HepG2 (cell line): Measurements from ENCODE around the gene GPHN. TPM values are rescaled to one million over a fixed set of nuclear protein-coding genes. Genes with fewer than 3 reads are reported as not detected.

Experiments used
- ATAC-seq: fragments of 200-7000 bp; cut with Tn5 transposase; 3 replicates; pipeline ENCODE4 v1.9.1; 2020; ENCODE audit warnings: mild to moderate bottlenecking, moderate library complexity
- BruUV-seq: library from RNA; stranded (reverse); fragments of 400-500 nt; replicated peaks from 2 replicates; lab custom pipeline; 2021; lab: Mats Ljungman, UMichigan
- CTCF ChIA-PET: fragments of 300-600 bp; formaldehyde crosslinking; extraction: SDS; loops from one replicate; lab custom pipeline; 2021; ENCODE audit warnings: low total read pairs, inconsistent platforms, low intra/inter-chr PET ratio; lab: Yijun Ruan, JAX
- POLR2A ChIA-PET: fragments of 350-600 bp; sonication (Branson Sonifier 250); formaldehyde crosslinking; loops from one replicate; lab custom pipeline; 2020; ENCODE audit warnings: antibody characterized with exemption, inconsistent platforms; lab: Yijun Ruan, JAX
- DNase-seq: peaks from one replicate; pipeline ENCODE4 v3.0.0-alpha.2; 2015; ENCODE audit warnings: low spot score
- FAIRE-seq: peaks from 3 replicates; lab custom pipeline; 2011; peaks lifted over from hg19 to GRCh38; lab: Jason Lieb, UNC
- H2AFZ ChIP-seq: one replicate; pipeline ENCODE4 v1.6.1; 2011; ENCODE audit warnings: low read length, inconsistent platforms
- H3K27ac ChIP-seq: fragments of 300-600 bp; 3 replicates; pipeline ENCODE4 v1.8.0; 2011; ENCODE audit warnings: mixed run types, mild to moderate bottlenecking, mixed read lengths, low read length, inconsistent platforms; ENCODE audit not compliant: insufficient read depth; ENCODE audit errors: extremely low read length
- H3K27me3 ChIP-seq, 2 experiments: fragments of 200-600 bp in 1 of 2; 2 replicates in 1 of 2; 3 replicates in 1 of 2; pipeline versions ENCODE4 v1.6.0 to v1.8.0; 2011; ENCODE audit warnings: low read length in 2 of 2, mild to moderate bottlenecking in 2 of 2, moderate library complexity in 2 of 2, inconsistent platforms in 1 of 2; ENCODE audit not compliant: insufficient read depth in 2 of 2, control insufficient read depth in 1 of 2
- H3K36me3 ChIP-seq, 2 experiments: fragments of 200-600 bp in 1 of 2; replicated peaks in 1 of 2; 2 replicates in 1 of 2; 3 replicates in 1 of 2; pipeline versions ENCODE4 v1.5.1 to v1.8.0; 2011; ENCODE audit warnings: low read length in 2 of 2, inconsistent platforms in 1 of 2; ENCODE audit not compliant: insufficient read depth in 2 of 2, control insufficient read depth in 1 of 2
- H3K4me1 ChIP-seq: 2 replicates; pipeline ENCODE4 v1.5.1; 2012; ENCODE audit warnings: low read length, inconsistent platforms; ENCODE audit not compliant: insufficient read depth
- H3K4me2 ChIP-seq: 2 replicates; pipeline ENCODE4 v1.6.0; 2011; ENCODE audit warnings: low read depth, low read length, inconsistent platforms
- H3K4me3 ChIP-seq, 3 experiments: fragments of 200-600 bp in 1 of 3; sonication (generic), shearing (Covaris generic) in 1 of 3; replicated peaks in 1 of 3; 2 replicates each; pipeline ENCODE4 v1.5.1; 2011 to 2016; ENCODE audit warnings: low read length in 3 of 3, inconsistent platforms in 2 of 3, low read depth in 2 of 3, mild to moderate bottlenecking in 2 of 3, control low read depth in 1 of 3, mixed read lengths in 1 of 3; ENCODE audit not compliant: insufficient read depth in 1 of 3
- H3K79me2 ChIP-seq: one replicate; pipeline ENCODE4 v1.6.1; 2011; ENCODE audit warnings: low read length, inconsistent platforms; ENCODE audit not compliant: insufficient read depth
- H3K9ac ChIP-seq: 2 replicates; pipeline ENCODE4 v1.6.0; 2011; ENCODE audit warnings: mild to moderate bottlenecking, low read depth, low read length, inconsistent platforms; ENCODE audit not compliant: insufficient read depth
- H3K9me3 ChIP-seq: 2 replicates; pipeline ENCODE4 v1.5.1; 2012; ENCODE audit warnings: mild to moderate bottlenecking, low read length
- H4K20me1 ChIP-seq: 2 replicates; pipeline ENCODE4 v1.6.0; 2011; ENCODE audit warnings: inconsistent platforms, mild to moderate bottlenecking, low read length, moderate library complexity; ENCODE audit not compliant: insufficient read depth
- CEBPB ChIP-seq: IDR thresholded peaks from 2 replicates; pipeline ENCODE4 v1.6.1; 2011; ENCODE audit warnings: low read depth, low read length, improper control_type of control experiment, borderline replicate concordance
- FOXP1 ChIP-seq, 2 experiments: fragments of 450-650 bp in 1 of 2; IDR thresholded peaks; 2 replicates each; pipeline ENCODE4 v1.6.1; 2017 to 2018; ENCODE audit warnings: antibody characterized with exemption in 1 of 2
- GATAD2A ChIP-seq: IDR thresholded peaks from 2 replicates; pipeline ENCODE4 v1.6.1; 2016
- HOXA9 ChIP-seq: sonication (generic); formaldehyde crosslinking; IDR thresholded peaks from 2 replicates; pipeline ENCODE4 v1.8.1; 2022; ENCODE audit warnings: missing genetic modification reagents, mild to moderate bottlenecking, moderate library complexity, borderline replicate concordance
- SATB2 ChIP-seq: sonication (generic); formaldehyde crosslinking; IDR thresholded peaks from 2 replicates; pipeline ENCODE4 v1.5.0; 2020; ENCODE audit warnings: missing genetic modification reagents
- TBX2 ChIP-seq: sonication (generic); formaldehyde crosslinking; IDR thresholded peaks from 2 replicates; pipeline ENCODE4 v1.5.0; 2020; ENCODE audit warnings: missing genetic modification reagents, mild to moderate bottlenecking, borderline replicate concordance
- TCF7 ChIP-seq: sonication (generic); IDR thresholded peaks from 2 replicates; pipeline ENCODE4 v1.6.1; 2016; ENCODE audit warnings: antibody characterized with exemption, low read depth
- ZBTB7B ChIP-seq: sonication (generic); formaldehyde crosslinking; IDR thresholded peaks from 2 replicates; pipeline ENCODE4 v1.4.0; 2020; ENCODE audit warnings: missing genetic modification reagents
- ZMYM4 ChIP-seq: sonication (generic); formaldehyde crosslinking; IDR thresholded peaks from 2 replicates; pipeline ENCODE4 v1.8.1; 2023; ENCODE audit warnings: mild to moderate bottlenecking, missing genetic modification reagents
- ZNF589 ChIP-seq: sonication (generic); formaldehyde crosslinking; conservative IDR thresholded peaks from 2 replicates; pipeline ENCODE4 v1.8.0; 2022; ENCODE audit warnings: mild to moderate bottlenecking, moderate library complexity, missing genetic modification reagents
- ZSCAN5A ChIP-seq: sonication (generic); formaldehyde crosslinking; IDR thresholded peaks from 2 replicates; pipeline ENCODE4 v1.8.0; 2022; ENCODE audit warnings: mild to moderate bottlenecking, missing genetic modification reagents, borderline replicate concordance
- WGBS: methylation state at CpG from one replicate; pipeline ENCODE4 v1.1.6; 2017; ENCODE audit warnings: low lambda C conversion rate; 5-methylcytosine and 5-hydroxymethylcytosine counted together
- in situ Hi-C: cut with HindIII; loops from 2 replicates; pipeline ENCODE4 v1.10.0; 2017; ENCODE audit warnings: low pct_unique_long_range_greater_than_20kb; ENCODE audit not compliant: extremely low pct_ligation_motif_present
- intact Hi-C: fragments of 100-400 bp; cut with micrococcal nuclease; formaldehyde crosslinking; loops from one replicate; pipeline ENCODE4 v1.10.0; 2022; ENCODE audit not compliant: unreplicated experiment
- polyA plus RNA-seq, 8 experiments: library from polyadenylated mRNA; depleted of rRNA in 3 of 8; stranded (reverse) in 7 of 8; unstranded in 1 of 8; fragments of >200 nt; fragmentation: Illumina TruSeq in 4 of 8; extraction: Trizol in 4 of 8; gene quantifications; 2 replicates each; pipeline versions ENCODE4 v1.2.1 to v1.2.3, GENCODE V29; 2011 to 2016; ENCODE audit warnings: low read depth in 4 of 8, missing spikeins in 1 of 8, mixed read lengths in 1 of 8; ENCODE audit not compliant: insufficient read depth in 1 of 8
- total RNA-seq, 5 experiments: library from RNA; depleted of rRNA; stranded (reverse); fragments of >200 nt; fragmentation: Illumina TruSeq; extraction: Trizol; gene quantifications; 2 replicates each; pipeline ENCODE4 v1.2.3, GENCODE V29; 2016; ENCODE audit warnings: low read depth in 1 of 5
- TF ChIP-seq, protein P1 (sequence below): sonication (generic); formaldehyde crosslinking; IDR thresholded peaks from 2 replicates; pipeline ENCODE4 v1.9.0; 2021; ENCODE audit warnings: missing genetic modification reagents, borderline replicate concordance

Gene GPHN
- total and polyA plus RNA-seq, 2 of the 13 experiments (the other 11 are each of a cell fraction or from before 2014, with no cell fraction given): 12.7 to 19.2 TPM

- TF ChIP-seq HOXA9 (CRISPR knock-in tag): no peak
- peak; percentile 61; the same call in 1 of the 2 replicates for TF ChIP-seq TBX2
- peak; percentile 51; the same call in 1 of the 2 replicates for TF ChIP-seq SATB2
- TF ChIP-seq ZNF589 (CRISPR knock-in tag): no peak
- 0 out of 2 replicates have a peak, but pooled peaks have one; percentile 15 for TF ChIP-seq ZMYM4 (CRISPR knock-in tag)
- no peak for TF ChIP-seq FOXP1 (IDR thresholded peaks at IDR 0.05)
- peak; percentile 26; the same call in 1 of the 2 replicates for TF ChIP-seq FOXP1 (CRISPR knock-in tag; IDR thresholded peaks at IDR 0.05)
- peak; percentile 68 for TF ChIP-seq TCF7
- TF ChIP-seq GATAD2A (CRISPR knock-in tag): peak; percentile 53
Observed at GRCh38 chr14:66918527-66918926, 410.6 kb downstream of the GPHN start (continued).

GRCh38 chr14:66920196-66920595 is 412.2 kb downstream of the GPHN start:
- Histone ChIP-seq H3K4me3 (no peak overlapping the region), H3K79me2 (no peaks in the 10 kb centered on the region), H3K9me3 (no peaks in the 10 kb centered on the region), H3K27me3 (no peaks in the 10 kb centered on the region), H3K27ac (no peak overlapping the region), H2AFZ (no peak overlapping the region), H3K4me1 (peaks cover 23% of the 10 kb centered on the region), H3K9ac (no peak overlapping the region), H3K36me3 (peaks cover 3 to 11% of the 10 kb centered on the region in 2 experiments; a peak in 1 of 5 replicates), H4K20me1 (no peaks in the 10 kb centered on the region), H3K4me2 (no peak overlapping the region)
- ChIA-PET POLR2A (no interaction called here), CTCF (no interaction called here)
- 95% methylated on average over 1 of the region's 1 CpG for WGBS
- no peak for FAIRE-seq
- ATAC-seq: no peak
- BruUV-seq: no TSS peak
- DNase-seq: peak; percentile 12
- intact Hi-C loops (no loop called here), in situ Hi-C loops (no loop called here)
- TF ChIP-seq CEBPB (0 out of 2 replicates have a peak, but pooled peaks have one; percentile 37), ZSCAN5A (CRISPR knock-in tag) (no peak), ZBTB7B (CRISPR knock-in tag) (no peak)
- TF ChIP-seq, protein P1, sequence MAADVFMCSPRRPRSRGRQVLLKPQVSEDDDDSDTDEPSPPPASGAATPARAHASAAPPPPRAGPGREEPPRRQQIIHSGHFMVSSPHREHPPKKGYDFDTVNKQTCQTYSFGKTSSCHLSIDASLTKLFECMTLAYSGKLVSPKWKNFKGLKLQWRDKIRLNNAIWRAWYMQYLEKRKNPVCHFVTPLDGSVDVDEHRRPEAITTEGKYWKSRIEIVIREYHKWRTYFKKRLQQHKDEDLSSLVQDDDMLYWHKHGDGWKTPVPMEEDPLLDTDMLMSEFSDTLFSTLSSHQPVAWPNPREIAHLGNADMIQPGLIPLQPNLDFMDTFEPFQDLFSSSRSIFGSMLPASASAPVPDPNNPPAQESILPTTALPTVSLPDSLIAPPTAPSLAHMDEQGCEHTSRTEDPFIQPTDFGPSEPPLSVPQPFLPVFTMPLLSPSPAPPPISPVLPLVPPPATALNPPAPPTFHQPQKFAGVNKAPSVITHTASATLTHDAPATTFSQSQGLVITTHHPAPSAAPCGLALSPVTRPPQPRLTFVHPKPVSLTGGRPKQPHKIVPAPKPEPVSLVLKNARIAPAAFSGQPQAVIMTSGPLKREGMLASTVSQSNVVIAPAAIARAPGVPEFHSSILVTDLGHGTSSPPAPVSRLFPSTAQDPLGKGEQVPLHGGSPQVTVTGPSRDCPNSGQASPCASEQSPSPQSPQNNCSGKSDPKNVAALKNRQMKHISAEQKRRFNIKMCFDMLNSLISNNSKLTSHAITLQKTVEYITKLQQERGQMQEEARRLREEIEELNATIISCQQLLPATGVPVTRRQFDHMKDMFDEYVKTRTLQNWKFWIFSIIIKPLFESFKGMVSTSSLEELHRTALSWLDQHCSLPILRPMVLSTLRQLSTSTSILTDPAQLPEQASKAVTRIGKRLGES (CRISPR knock-in tag): no peak
